TTC549 (cell line): Measurements from ENCODE around the gene PRR33.

ENCODE experiments used
- FAIRE-seq: peaks from 2 replicates; lab custom pipeline; 2012; peaks lifted over from hg19 to GRCh38; lab: Jason Lieb, UNC

The PRR33 gene

GRCh38 chr11:1927848-1928469, 36.3 kb upstream of the PRR33 start:
- FAIRE-seq, result no peak

GRCh38 chr11:1927026-1927847, 35.5 kb upstream of the PRR33 start:
- FAIRE-seq, result no peak

- no peak for FAIRE-seq
Observed at GRCh38 chr11:1926156-1927025, 34.7 kb upstream of the PRR33 start.

GRCh38 chr11:1925373-1926155, 33.9 kb upstream of the PRR33 start:
- no peak for FAIRE-seq

- no peak for FAIRE-seq
Observed at GRCh38 chr11:1924646-1925372, 33.1 kb upstream of the PRR33 start.

- FAIRE-seq, result no peak
Observed at GRCh38 chr11:1924181-1924580, 32.5 kb upstream of the PRR33 start.

- FAIRE-seq, result no peak
Observed at GRCh38 chr11:1923201-1923956, 31.7 kb upstream of the PRR33 start.

GRCh38 chr11:1922481-1923081, 30.9 kb upstream of the PRR33 start:
- FAIRE-seq, result no peak

GRCh38 chr11:1921574-1922141, 30.0 kb upstream of the PRR33 start:
- no peak for FAIRE-seq

GRCh38 chr11:1920909-1921573, 29.3 kb upstream of the PRR33 start:
- FAIRE-seq, result no peak

GRCh38 chr11:1920128-1920908, 28.6 kb upstream of the PRR33 start:
- FAIRE-seq, result no peak

GRCh38 chr11:1919391-1920127, 27.9 kb upstream of the PRR33 start, which contains the start of gene TNNT3:
Gene TNNT3 (plus strand): TSS chr11:1919703. CDS start chr11:1922875, 3,172 bp downstream.
- FAIRE-seq, result no peak

- FAIRE-seq, result no peak
Observed at GRCh38 chr11:1918436-1919315, 27.0 kb upstream of the PRR33 start.

- no peak for FAIRE-seq
Observed at GRCh38 chr11:1917523-1918435, 26.1 kb upstream of the PRR33 start.

- FAIRE-seq, result no peak
Observed at GRCh38 chr11:1916986-1917522, 25.4 kb upstream of the PRR33 start.
